GM12878 (cell line): Measurements from ENCODE around the gene TDRD15. TPM values are rescaled to one million over a fixed set of nuclear protein-coding genes. Genes with fewer than 3 reads are reported as not detected.

Experiments used
- ATAC-seq: fragments of 200-7000 bp; cut with Tn5 transposase; 3 replicates; pipeline ENCODE4 v1.9.1; 2020; ENCODE audit warnings: mild to moderate bottlenecking, moderate library complexity
- BruUV-seq: library from RNA; stranded (reverse); fragments of 400-500 nt; replicated peaks from 2 replicates; lab custom pipeline; 2021; lab: Mats Ljungman, UMichigan
- CTCF ChIA-PET: fragments of 300-600 bp; sonication (Branson Sonifier 250); formaldehyde crosslinking; extraction: SDS; loops from one replicate; lab custom pipeline; 2021; ENCODE audit warnings: inconsistent platforms; lab: Yijun Ruan, JAX
- POLR2A ChIA-PET: fragments of 350-600 bp; formaldehyde crosslinking; extraction: SDS; loops from one replicate; lab custom pipeline; 2021; ENCODE audit warnings: inconsistent platforms; lab: Charles Lee
- RAD21 ChIA-PET: fragments of 300-600 bp; sonication (Branson Sonifier 250); formaldehyde crosslinking; loops from one replicate; lab custom pipeline; 2023; ENCODE audit warnings: antibody characterized with exemption; ENCODE audit not compliant: unreplicated experiment; lab: Charles Lee
- SMC1A ChIA-PET: fragments of 300-600 bp; sonication (Branson Sonifier 250); formaldehyde crosslinking; loops from one replicate; lab custom pipeline; 2023; ENCODE audit not compliant: unreplicated experiment, uncharacterized antibody; lab: Charles Lee
- DNase-seq: peaks from one replicate; pipeline ENCODE4 v3.0.0-alpha.2; 2011; ENCODE audit warnings: low read depth, low spot score
- FAIRE-seq: peaks from 3 replicates; lab custom pipeline; 2011; peaks lifted over from hg19 to GRCh38; lab: Jason Lieb, UNC
- H2AFZ ChIP-seq: 2 replicates; pipeline ENCODE4 v1.6.0; 2011; ENCODE audit warnings: low read depth, low read length, control low read depth; ENCODE audit not compliant: control insufficient read depth
- H3K27ac ChIP-seq: 2 replicates; pipeline ENCODE4 v1.5.1; 2011; ENCODE audit warnings: control low read depth; ENCODE audit not compliant: control insufficient read depth, insufficient read depth
- H3K27me3 ChIP-seq, 2 experiments: replicated peaks in 1 of 2; 2 replicates each; pipeline versions ENCODE4 v1.6.0 to v1.6.1; 2011; ENCODE audit warnings: low read length in 1 of 2; ENCODE audit not compliant: control insufficient read depth in 2 of 2, insufficient read depth in 2 of 2
- H3K36me3 ChIP-seq, 2 experiments: 2 replicates each; pipeline ENCODE4 v1.5.1; 2011; ENCODE audit warnings: low read length in 1 of 2; ENCODE audit not compliant: control insufficient read depth in 2 of 2, insufficient read depth in 2 of 2
- H3K4me1 ChIP-seq: 2 replicates; pipeline ENCODE4 v1.6.1; 2011; ENCODE audit warnings: mild to moderate bottlenecking, low read length, moderate library complexity, mixed read lengths; ENCODE audit not compliant: control insufficient read depth, insufficient read depth
- H3K4me2 ChIP-seq: 2 replicates; pipeline ENCODE4 v1.6.0; 2011; ENCODE audit warnings: control low read depth; ENCODE audit not compliant: control insufficient read depth, insufficient read depth
- H3K4me3 ChIP-seq: fragments of 200-600 bp; sonication (generic); 2 replicates; pipeline ENCODE4 v1.5.1; 2016
- H3K79me2 ChIP-seq: 2 replicates; pipeline ENCODE4 v1.6.0; 2011; ENCODE audit warnings: low read length; ENCODE audit not compliant: control insufficient read depth, insufficient read depth
- H3K9ac ChIP-seq: 2 replicates; pipeline ENCODE4 v1.8.0; 2011; ENCODE audit warnings: low read length, control low read depth, mixed read lengths; ENCODE audit not compliant: control insufficient read depth, insufficient read depth
- H3K9me3 ChIP-seq: replicated peaks from 3 replicates; pipeline ENCODE4 v1.5.1; 2011; ENCODE audit warnings: mild to moderate bottlenecking, low read length; ENCODE audit not compliant: control insufficient read depth, insufficient read depth
- H4K20me1 ChIP-seq: 2 replicates; pipeline ENCODE4 v1.6.0; 2011; ENCODE audit not compliant: control insufficient read depth, insufficient read depth
- HDGF ChIP-seq: fragments of 450-650 bp; IDR thresholded peaks from 2 replicates; pipeline ENCODE4 v1.6.1; 2016; ENCODE audit warnings: antibody characterized with exemption
- MYB ChIP-seq: fragments of 150-350 bp; IDR thresholded peaks from 2 replicates; pipeline ENCODE4 v1.6.1; 2014; ENCODE audit warnings: mild to moderate bottlenecking, low read depth, low read length, borderline replicate concordance
- NKRF ChIP-seq: fragments of 450-650 bp; conservative IDR thresholded peaks from 2 replicates; pipeline ENCODE4 v1.6.1; 2017; ENCODE audit warnings: mild to moderate bottlenecking, moderate library complexity
- RAD21 ChIP-seq: IDR thresholded peaks from 2 replicates; pipeline ENCODE4 v1.6.1; 2011; ENCODE audit warnings: mild to moderate bottlenecking, low read depth, low read length, moderate library complexity; ENCODE audit not compliant: insufficient read depth
- RCOR1 ChIP-seq: conservative IDR thresholded peaks from 2 replicates; pipeline ENCODE4 v1.6.1; 2012; ENCODE audit warnings: low read depth, low read length, improper control_type of control experiment
- RFX5 ChIP-seq: IDR thresholded peaks from 2 replicates; pipeline ENCODE4 v1.6.1; 2011; ENCODE audit warnings: low read depth, low read length, improper control_type of control experiment
- SMAD5 ChIP-seq: IDR thresholded peaks from 2 replicates; pipeline ENCODE4 v1.6.1; 2016; ENCODE audit warnings: antibody characterized with exemption, low read depth
- ZBED1 ChIP-seq: IDR thresholded peaks from 2 replicates; pipeline ENCODE4 v1.6.1; 2016; ENCODE audit warnings: borderline replicate concordance
- ZBTB33 ChIP-seq: fragments of 450-650 bp; IDR thresholded peaks from 2 replicates; pipeline ENCODE4 v1.6.1; 2017; ENCODE audit warnings: mild to moderate bottlenecking
- ZBTB40 ChIP-seq: fragments of 450-650 bp; IDR thresholded peaks from 2 replicates; pipeline ENCODE4 v1.6.1; 2016; ENCODE audit warnings: mild to moderate bottlenecking, moderate library complexity, borderline replicate concordance
- ZSCAN29 ChIP-seq: fragments of 450-650 bp; IDR thresholded peaks from 2 replicates; pipeline ENCODE4 v1.6.1; 2017; ENCODE audit warnings: mild to moderate bottlenecking, moderate library complexity
- WGBS: methylation state at CpG from one replicate; pipeline ENCODE4 v1.1.6; 2016; ENCODE audit warnings: low lambda C conversion rate; ENCODE audit not compliant: insufficient replicate concordance, insufficient coverage; ENCODE audit errors: missing lambda C conversion rate; 5-methylcytosine and 5-hydroxymethylcytosine counted together
- in situ Hi-C: fragments of 300-500 bp; cut with MboI; formaldehyde crosslinking; loops from 9 replicates; pipeline ENCODE4 v1.14.3; 2018; ENCODE audit warnings: mixed read lengths
- intact Hi-C: fragments of 100-400 bp; cut with micrococcal nuclease; formaldehyde crosslinking; loops from one replicate; pipeline ENCODE4 v1.14.2; 2022; ENCODE audit not compliant: unreplicated experiment
- polyA plus RNA-seq, 11 experiments: library from polyadenylated mRNA; depleted of rRNA in 4 of 11; unstranded in 6 of 11; stranded (reverse) in 5 of 11; fragments of >200 nt; fragmentation: Nextera tagmentation in 4 of 11; fragmentation: Illumina TruSeq in 1 of 11; extraction: Ambion mirVana in 4 of 11; extraction: Trizol in 1 of 11; gene quantifications; 1 replicate in 1 of 11; 2 replicates in 10 of 11; pipeline versions ENCODE4 v1.2.1 to v1.2.3, GENCODE V29; 2011 to 2016; ENCODE audit warnings: inconsistent platforms in 2 of 11, missing spikeins in 2 of 11, low read depth in 1 of 11
- total RNA-seq, 4 experiments: library from RNA; depleted of rRNA in 3 of 4; stranded (reverse); fragments of >200 nt in 3 of 4; fragmentation: Illumina TruSeq in 1 of 4; extraction: Trizol in 1 of 4; gene quantifications; 2 replicates each; pipeline versions ENCODE4 v1.2.1 to v1.2.3, GENCODE V29; 2013 to 2021

Gene TDRD15
- total and polyA plus RNA-seq, 10 of the 15 experiments (the other 5 are each of a cell fraction or from before 2014, with no cell fraction given) = not detected

- ChIA-PET RAD21 (no interaction called here), SMC1A (interaction anchor here (1.4 kb wide), 1 partner anchor 11 kb away, joined by 3 read pairs; no protein-coding TSS in a partner anchor), POLR2A (no interaction called here), CTCF (interaction anchor here (1.2 kb wide), 1 partner anchor 53 kb away, joined by 4 read pairs; no protein-coding TSS in a partner anchor)
- WGBS = 0% methylated on average over 1 of the region's 1 CpG
- intact Hi-C loops (no loop called here), in situ Hi-C loops (no loop called here)
- no TSS peak for BruUV-seq
- ATAC-seq (no peak), FAIRE-seq (no peak), DNase-seq (no peak)
- no peak overlapping the region for H3K4me3 ChIP-seq
- no peaks in the 10 kb centered on the region for H3K9me3 ChIP-seq
- no peaks in the 10 kb centered on the region for H4K20me1 ChIP-seq
- H3K4me1 ChIP-seq = no peaks in the 10 kb centered on the region
- H3K36me3 ChIP-seq = no peaks in the 10 kb centered on the region
- no peak overlapping the region for H3K27ac ChIP-seq
- H2AFZ ChIP-seq = no peak overlapping the region
- no peak for TF ChIP-seq ZBED1
- no peak for TF ChIP-seq RAD21
- no peak for TF ChIP-seq MYB
- TF ChIP-seq ZBTB40 = no peak
- TF ChIP-seq RCOR1 = no peak
- no peak for TF ChIP-seq NKRF
- TF ChIP-seq HDGF = no peak
- TF ChIP-seq ZBTB33 = no peak
- TF ChIP-seq ZSCAN29 = no peak
- TF ChIP-seq SMAD5 = no peak
- no peak for TF ChIP-seq RFX5
- no peaks in the 10 kb centered on the region; a peak in 1 of 4 replicates for H3K27me3 ChIP-seq
- no peaks in the 10 kb centered on the region for H3K79me2 ChIP-seq
- H3K9ac ChIP-seq = no peak overlapping the region
- no peak overlapping the region for H3K4me2 ChIP-seq
These were observed 28.6 kb upstream of the TDRD15 start for GRCh38 chr2:21095178-21095577.
